PC-3 (cell line): ENCODE data around the gene MCEMP1.

Experiments
- EZH2 ChIP-seq: fragments of 300-600 bp; sonication (generic); IDR thresholded peaks from one replicate; pipeline ENCODE4 v1.6.1; 2017; ENCODE audit warnings: antibody characterized with exemption, mild to moderate bottlenecking, low read length; ENCODE audit not compliant: unreplicated experiment
- EZH2phosphoT487 ChIP-seq: fragments of 300-600 bp; sonication (generic); IDR thresholded peaks from 2 replicates; pipeline ENCODE4 v1.6.1; 2018; ENCODE audit warnings: mild to moderate bottlenecking, antibody characterized with exemption, low read length, borderline replicate concordance
- TF ChIP-seq, protein P1 (sequence below): fragments of 300-600 bp; sonication (generic); conservative IDR thresholded peaks from 2 replicates; pipeline ENCODE4 v1.5.1; 2017; ENCODE audit warnings: antibody characterized with exemption, low read depth, mild to moderate bottlenecking, low read length

GRCh38 chr19:7709932-7710460 lies 33.1 kb downstream of the MCEMP1 start:
- TF ChIP-seq, protein P1, sequence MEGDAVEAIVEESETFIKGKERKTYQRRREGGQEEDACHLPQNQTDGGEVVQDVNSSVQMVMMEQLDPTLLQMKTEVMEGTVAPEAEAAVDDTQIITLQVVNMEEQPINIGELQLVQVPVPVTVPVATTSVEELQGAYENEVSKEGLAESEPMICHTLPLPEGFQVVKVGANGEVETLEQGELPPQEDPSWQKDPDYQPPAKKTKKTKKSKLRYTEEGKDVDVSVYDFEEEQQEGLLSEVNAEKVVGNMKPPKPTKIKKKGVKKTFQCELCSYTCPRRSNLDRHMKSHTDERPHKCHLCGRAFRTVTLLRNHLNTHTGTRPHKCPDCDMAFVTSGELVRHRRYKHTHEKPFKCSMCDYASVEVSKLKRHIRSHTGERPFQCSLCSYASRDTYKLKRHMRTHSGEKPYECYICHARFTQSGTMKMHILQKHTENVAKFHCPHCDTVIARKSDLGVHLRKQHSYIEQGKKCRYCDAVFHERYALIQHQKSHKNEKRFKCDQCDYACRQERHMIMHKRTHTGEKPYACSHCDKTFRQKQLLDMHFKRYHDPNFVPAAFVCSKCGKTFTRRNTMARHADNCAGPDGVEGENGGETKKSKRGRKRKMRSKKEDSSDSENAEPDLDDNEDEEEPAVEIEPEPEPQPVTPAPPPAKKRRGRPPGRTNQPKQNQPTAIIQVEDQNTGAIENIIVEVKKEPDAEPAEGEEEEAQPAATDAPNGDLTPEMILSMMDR: no peak
- TF ChIP-seq EZH2phosphoT487 (no peak), EZH2 (no peak)
